ENCODE measurements around the gene SH3GL2.

SH3GL2 gene

DNA sequence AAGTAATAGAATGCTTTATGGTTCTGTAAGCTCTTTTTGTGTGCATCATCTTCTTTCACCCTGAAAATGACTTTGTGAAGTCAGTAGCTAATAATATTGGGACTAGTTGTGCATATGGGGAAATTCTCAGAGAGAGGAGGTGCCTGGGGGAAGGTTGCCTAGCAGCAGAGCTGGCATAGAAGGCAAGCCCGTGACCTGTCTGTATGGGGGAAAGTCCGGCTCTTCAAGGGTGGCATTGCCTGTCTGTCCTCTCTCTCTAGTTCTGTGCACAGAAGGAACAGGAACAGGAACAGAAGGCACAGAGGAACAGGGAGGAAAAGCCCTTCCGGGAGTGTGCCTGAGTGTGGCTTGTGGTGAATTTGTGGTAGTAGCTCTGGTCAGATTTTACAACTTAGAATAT, 33.1 kb downstream of the SH3GL2 start:
- DNase-seq: no peak

GRCh38 chr9:17613758-17614157, 34.9 kb downstream of the SH3GL2 start:
- DNase-seq: peak; percentile 87

- peak; percentile 44 for DNase-seq
Observed at GRCh38 chr9:17614250-17614649, 35.4 kb downstream of the SH3GL2 start.

DNA sequence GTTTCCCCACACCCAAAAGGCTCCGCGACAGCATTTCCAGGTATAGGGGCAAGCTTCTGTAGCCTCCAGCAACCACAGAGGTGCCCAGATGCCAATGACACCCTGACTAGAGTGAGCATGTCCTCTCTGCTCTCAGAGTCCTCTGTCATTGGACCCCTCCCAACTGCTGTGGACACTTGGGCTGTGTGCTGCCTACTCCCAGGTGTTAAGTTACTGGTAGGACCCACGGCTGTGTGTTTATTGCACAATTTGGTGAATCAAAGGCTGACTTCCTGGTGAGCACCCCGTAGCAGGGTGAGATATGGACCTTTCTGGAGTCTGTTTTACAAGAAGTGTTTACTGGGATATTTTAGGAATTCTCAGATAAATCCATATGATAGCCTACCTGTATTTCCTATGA, 36.0 kb downstream of the SH3GL2 start:
- no peak for DNase-seq

DNA sequence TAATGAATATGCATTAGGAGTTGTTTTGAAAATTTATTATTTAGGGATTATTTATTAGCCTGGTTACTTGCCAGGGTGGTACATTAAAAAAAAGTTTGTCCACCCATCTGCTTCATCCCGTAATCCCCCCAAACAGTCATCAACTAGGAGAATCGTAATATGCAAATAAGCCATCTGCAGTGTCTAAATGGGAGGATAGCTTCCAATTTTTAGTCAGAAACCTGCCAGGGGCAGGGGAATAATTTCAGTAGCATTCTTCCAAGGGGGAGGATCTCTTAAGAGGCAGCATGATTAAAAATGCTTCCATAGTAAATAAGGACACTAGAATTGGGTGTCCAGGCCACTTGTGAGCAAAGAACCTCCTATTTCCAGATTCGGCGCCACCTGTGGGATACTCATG, 43.3 kb downstream of the SH3GL2 start:
- peak; percentile 92 for DNase-seq

DNA sequence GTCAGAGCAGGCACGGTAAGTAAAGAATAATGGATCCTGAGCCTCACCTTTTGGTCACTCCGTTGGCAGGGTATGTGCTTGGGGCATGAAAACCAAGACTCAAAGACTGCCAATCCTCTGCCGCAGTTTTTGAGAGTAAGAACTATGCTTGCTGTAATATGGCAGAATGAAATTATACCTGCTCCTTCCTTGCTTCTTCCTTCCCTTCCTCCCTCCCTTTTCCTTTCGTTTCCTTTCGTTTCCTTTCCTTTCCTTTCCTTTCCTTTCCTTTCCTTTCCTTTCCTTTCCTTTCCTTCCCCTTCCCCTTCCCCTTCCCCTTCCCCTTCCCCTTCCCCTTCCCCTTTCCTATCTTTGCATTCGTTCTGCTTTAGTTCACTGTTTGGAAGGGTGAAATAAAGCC, 43.9 kb downstream of the SH3GL2 start:
- DNase-seq: no peak

GRCh38 chr9:17623965-17624364, 45.1 kb downstream of the SH3GL2 start:
- DNase-seq: no peak

GRCh38 chr9:17624571-17624970, 45.7 kb downstream of the SH3GL2 start:
- DNase-seq: peak; percentile 96

DNA sequence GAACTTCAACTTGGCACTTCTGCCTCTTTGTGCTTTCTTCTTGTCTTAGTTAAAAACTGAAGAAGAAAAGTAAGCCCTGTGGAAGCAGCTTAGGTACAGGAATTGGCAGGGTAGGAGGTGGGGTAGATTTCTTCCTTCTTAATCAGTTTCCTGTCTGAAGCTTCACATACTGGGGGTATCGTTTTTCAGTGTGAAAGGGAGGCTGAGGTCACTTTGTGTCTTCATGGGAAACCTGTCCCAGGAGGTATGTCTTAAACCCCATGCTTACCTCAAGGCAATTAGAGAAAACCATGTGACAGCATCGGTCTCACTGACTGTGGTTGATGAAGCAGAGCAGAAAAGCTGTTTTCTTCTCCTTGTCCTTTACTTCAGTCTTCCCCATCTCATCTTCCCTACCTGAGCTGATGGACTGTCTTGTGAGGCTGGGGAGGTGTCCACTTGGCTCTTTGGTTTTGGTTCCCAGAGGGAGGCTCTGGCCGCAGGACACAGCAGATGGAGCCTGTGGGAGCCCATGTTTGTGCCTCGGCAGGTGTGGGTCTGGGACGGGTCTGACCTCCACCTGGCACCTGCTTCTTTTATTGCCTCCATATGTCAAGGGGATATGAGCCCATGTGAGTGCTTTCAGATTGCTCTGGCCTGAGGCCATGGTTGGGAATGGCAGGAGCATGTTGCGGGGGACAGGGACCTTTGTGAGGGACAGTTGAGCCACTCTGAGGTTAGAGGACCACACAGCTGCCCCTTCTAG, 47.0 kb downstream of the SH3GL2 start:
- DNase-seq: no peak

DNA sequence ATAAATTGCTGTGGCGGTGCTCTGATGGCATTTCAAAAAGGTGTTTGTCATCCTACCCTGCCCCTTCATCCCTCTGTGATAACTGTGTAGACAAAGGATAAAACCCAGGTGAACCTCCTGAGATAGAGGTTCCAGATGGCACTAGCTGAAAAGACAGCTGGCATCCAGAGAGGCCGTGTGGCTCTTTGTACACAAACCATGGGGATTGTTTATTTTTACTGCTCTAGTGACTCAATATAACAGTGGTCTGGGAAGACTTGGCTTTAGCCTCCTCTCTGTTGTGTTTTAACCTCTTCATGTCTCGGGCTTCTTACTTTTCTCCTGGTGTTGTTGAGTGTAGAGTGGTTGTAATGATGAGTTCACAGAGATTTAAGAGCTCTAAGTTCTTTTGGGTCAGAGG, 48.8 kb downstream of the SH3GL2 start:
- DNase-seq: peak; percentile 93

- peak; percentile 94 for DNase-seq
Observed at GRCh38 chr9:17628624-17629023, 49.8 kb downstream of the SH3GL2 start.

GRCh38 chr9:17630531-17630949, 51.7 kb downstream of the SH3GL2 start:
- DNase-seq: no peak

DNA sequence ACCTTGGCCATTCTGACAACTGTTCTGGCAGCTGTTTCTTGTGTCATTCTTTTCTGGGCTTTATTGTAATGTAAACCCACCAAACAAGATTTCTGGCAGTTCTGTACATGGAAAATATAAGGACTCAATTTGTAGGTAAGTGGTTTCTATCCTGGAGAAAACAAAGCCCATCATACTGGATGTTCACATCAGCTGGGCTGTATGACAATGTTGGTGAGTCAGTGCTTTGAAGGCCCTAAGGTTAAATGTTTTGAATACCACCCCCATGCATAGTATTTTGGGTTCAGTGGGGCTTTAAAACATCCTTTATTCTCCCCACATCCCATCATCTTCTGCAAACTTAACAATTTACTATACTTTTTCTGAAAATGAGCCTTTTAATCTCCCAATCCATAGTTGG, 52.5 kb downstream of the SH3GL2 start:
- DNase-seq: no peak

GRCh38 chr9:17632994-17633393, 54.1 kb downstream of the SH3GL2 start:
- DNase-seq: no peak

DNA sequence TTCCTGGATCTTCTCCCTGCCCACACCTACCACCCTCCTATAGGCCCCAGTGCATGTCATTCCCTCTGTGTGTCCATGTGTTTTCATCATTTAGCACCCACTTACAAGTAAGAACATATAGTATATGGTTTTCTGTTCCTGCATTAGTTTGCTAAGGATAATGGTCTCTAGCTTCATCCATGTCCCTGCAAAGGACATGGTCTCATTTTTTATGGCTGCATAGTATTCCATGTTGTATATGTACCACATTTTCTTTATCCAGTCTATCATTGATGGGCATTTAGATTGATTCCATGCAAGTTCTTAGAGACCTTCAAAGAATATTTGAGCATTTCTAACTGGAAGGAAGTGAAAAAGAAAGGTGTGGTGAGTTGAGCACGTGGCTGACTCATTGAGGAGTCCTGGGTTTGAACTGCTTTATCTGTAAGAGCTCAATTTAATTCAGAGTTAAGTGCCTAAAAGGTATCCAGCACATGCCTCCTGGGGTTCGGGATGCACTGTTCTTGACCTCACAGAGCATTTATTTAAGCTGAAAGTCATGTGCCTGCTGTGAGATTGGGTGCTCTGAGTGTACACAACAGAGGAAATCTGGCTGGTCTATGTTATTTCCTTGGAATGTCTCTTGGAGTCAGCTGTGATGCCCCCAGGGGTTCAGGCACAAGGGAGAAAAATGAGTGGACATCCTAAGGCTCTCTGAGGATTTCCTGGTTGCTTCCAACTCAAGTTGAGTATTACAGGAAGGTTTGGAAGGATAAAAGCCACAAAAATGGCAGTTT, 56.4 kb downstream of the SH3GL2 start:
- DNase-seq: no peak

DNA sequence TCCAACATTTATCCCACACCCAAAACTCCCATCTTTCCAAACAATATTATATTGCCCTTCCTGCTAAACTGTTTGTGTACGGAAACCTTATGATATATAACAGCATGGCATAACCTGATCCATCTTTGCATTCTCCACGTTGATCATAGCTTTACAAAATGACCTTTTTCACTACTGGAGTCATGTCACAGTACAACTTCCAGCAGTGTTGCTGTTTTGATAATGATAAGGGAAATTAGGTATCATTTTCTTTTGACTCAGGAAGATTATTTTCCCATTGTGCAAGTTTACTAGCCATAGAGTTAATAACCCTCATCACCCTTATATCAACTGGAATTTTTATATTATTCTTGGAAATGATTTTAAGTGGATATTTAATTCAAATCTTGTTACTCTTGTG, 57.5 kb downstream of the SH3GL2 start:
- no peak for DNase-seq

GRCh38 chr9:17636821-17637220, 58.0 kb downstream of the SH3GL2 start:
- DNase-seq: no peak

DNA sequence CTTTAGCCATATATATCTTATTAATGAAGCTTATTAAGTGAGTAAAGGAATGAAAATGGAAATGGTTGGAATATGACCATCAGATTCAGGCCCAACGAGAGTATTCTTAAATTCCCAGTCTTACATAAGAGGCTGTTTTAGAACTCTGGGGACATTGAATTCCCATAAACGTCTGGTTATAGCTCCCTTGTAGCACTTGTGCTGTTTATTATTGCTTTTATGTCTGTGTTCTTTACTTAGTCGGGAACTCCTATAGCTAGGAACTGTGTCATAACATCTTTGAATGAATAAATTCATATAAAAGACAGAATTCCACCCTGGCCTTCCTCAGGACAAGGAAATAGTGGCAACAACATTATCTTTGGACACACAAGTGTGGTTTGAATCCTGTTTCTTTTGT, 58.4 kb downstream of the SH3GL2 start:
- DNase-seq: no peak

- peak; percentile 25 for DNase-seq
Observed at GRCh38 chr9:17648516-17648915, 69.7 kb downstream of the SH3GL2 start.

DNA sequence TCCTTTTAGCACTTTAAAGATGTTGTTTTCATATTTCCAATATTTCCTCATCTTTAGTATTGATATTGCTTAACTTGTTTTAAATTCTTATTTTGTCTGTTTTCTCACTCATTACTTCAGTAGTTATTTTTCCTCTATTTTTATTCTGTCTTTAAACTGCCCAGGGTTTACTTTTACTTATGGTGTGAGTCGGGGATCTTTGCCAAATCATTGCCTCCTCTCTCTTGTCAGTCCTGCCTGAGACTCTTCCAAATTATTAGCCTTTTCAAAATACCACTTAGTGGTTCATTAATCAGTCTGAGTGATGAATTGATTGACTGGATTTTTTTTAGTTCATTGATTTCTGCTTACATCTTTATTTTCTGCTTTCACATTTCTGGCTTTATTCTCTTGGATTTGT, 72.9 kb downstream of the SH3GL2 start:
- DNase-seq: peak; percentile 86

DNA sequence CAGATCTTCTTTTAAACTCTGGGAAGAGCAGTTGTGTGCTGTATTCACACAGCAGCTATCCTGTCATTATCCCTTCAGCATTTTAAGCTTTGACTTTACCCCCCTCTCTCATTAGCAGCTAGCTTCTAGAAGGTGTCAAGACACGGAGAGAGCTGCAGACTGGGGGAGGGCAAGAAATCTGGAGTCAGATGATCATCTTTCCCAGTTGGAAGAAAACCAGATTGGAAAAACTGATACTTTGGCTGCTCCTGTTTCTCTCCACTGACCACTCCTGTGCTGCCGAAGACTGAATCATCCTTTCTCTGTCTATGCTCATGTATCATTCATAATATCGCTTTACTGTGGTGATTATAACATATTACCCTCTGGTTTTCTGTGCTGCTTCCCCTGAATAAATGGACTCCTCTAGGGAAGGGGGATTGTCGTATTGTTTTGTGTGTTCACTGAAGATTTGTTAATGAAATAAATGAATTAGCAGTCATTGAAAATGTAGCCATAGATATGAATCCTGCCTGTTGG, 75.1 kb downstream of the SH3GL2 start:
- DNase-seq: no peak

- DNase-seq: no peak
Observed at GRCh38 chr9:17656889-17657288, 78.0 kb downstream of the SH3GL2 start.

DNA sequence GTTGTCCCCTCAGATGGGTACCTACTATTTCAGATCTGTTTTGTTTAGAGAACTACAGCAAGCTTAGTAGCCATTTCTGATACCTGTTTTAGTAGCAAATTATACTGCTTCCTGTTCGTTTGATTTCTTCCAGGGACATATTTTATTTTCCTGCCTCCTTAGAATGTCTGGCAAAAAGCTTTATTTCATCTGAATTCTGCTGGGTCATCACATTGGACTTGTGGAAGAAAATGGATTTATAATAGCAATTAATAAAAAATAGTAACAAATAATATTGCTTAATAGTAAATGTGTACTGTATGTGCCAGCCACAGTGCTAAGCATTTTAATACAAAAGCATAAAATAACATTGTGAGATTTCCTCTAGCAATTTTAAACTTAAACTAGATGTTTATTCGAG, 79.4 kb downstream of the SH3GL2 start:
- DNase-seq: no peak

- DNase-seq: peak; percentile 52
Observed at GRCh38 chr9:17660158-17660557, 81.3 kb downstream of the SH3GL2 start.

Measured in NCI-H446 treated with DMSO at 0.1 percent for 48 hours (cell line).